HepG2 (cell line): Measurements from ENCODE around the gene TSSK1B. TPM values are rescaled to one million over a fixed set of nuclear protein-coding genes. Genes with fewer than 3 reads are reported as not detected.

Experiments
- ATAC-seq: fragments of 200-7000 bp; cut with Tn5 transposase; 3 replicates; pipeline ENCODE4 v1.9.1; 2020; ENCODE audit warnings: mild to moderate bottlenecking, moderate library complexity
- BruUV-seq: library from RNA; stranded (reverse); fragments of 400-500 nt; replicated peaks from 2 replicates; lab custom pipeline; 2021; lab: Mats Ljungman, UMichigan
- CTCF ChIA-PET: fragments of 300-600 bp; formaldehyde crosslinking; extraction: SDS; loops from one replicate; lab custom pipeline; 2021; ENCODE audit warnings: low total read pairs, inconsistent platforms, low intra/inter-chr PET ratio; lab: Yijun Ruan, JAX
- POLR2A ChIA-PET: fragments of 350-600 bp; sonication (Branson Sonifier 250); formaldehyde crosslinking; loops from one replicate; lab custom pipeline; 2020; ENCODE audit warnings: antibody characterized with exemption, inconsistent platforms; lab: Yijun Ruan, JAX
- DNase-seq: peaks from one replicate; pipeline ENCODE4 v3.0.0-alpha.2; 2015; ENCODE audit warnings: low spot score
- FAIRE-seq: peaks from 3 replicates; lab custom pipeline; 2011; peaks lifted over from hg19 to GRCh38; lab: Jason Lieb, UNC
- H2AFZ ChIP-seq: one replicate; pipeline ENCODE4 v1.6.1; 2011; ENCODE audit warnings: low read length, inconsistent platforms
- H3K27ac ChIP-seq: fragments of 300-600 bp; 3 replicates; pipeline ENCODE4 v1.8.0; 2011; ENCODE audit warnings: mixed run types, mild to moderate bottlenecking, mixed read lengths, low read length, inconsistent platforms; ENCODE audit not compliant: insufficient read depth; ENCODE audit errors: extremely low read length
- H3K27me3 ChIP-seq, 2 experiments: fragments of 200-600 bp in 1 of 2; 2 replicates in 1 of 2; 3 replicates in 1 of 2; pipeline versions ENCODE4 v1.6.0 to v1.8.0; 2011; ENCODE audit warnings: low read length in 2 of 2, mild to moderate bottlenecking in 2 of 2, moderate library complexity in 2 of 2, inconsistent platforms in 1 of 2; ENCODE audit not compliant: insufficient read depth in 2 of 2, control insufficient read depth in 1 of 2
- H3K36me3 ChIP-seq, 2 experiments: fragments of 200-600 bp in 1 of 2; replicated peaks in 1 of 2; 2 replicates in 1 of 2; 3 replicates in 1 of 2; pipeline versions ENCODE4 v1.5.1 to v1.8.0; 2011; ENCODE audit warnings: low read length in 2 of 2, inconsistent platforms in 1 of 2; ENCODE audit not compliant: insufficient read depth in 2 of 2, control insufficient read depth in 1 of 2
- H3K4me1 ChIP-seq: 2 replicates; pipeline ENCODE4 v1.5.1; 2012; ENCODE audit warnings: low read length, inconsistent platforms; ENCODE audit not compliant: insufficient read depth
- H3K4me2 ChIP-seq: 2 replicates; pipeline ENCODE4 v1.6.0; 2011; ENCODE audit warnings: low read depth, low read length, inconsistent platforms
- H3K4me3 ChIP-seq, 3 experiments: fragments of 200-600 bp in 1 of 3; sonication (generic), shearing (Covaris generic) in 1 of 3; replicated peaks in 1 of 3; 2 replicates each; pipeline ENCODE4 v1.5.1; 2011 to 2016; ENCODE audit warnings: low read length in 3 of 3, inconsistent platforms in 2 of 3, low read depth in 2 of 3, mild to moderate bottlenecking in 2 of 3, control low read depth in 1 of 3, mixed read lengths in 1 of 3; ENCODE audit not compliant: insufficient read depth in 1 of 3
- H3K79me2 ChIP-seq: one replicate; pipeline ENCODE4 v1.6.1; 2011; ENCODE audit warnings: low read length, inconsistent platforms; ENCODE audit not compliant: insufficient read depth
- H3K9ac ChIP-seq: 2 replicates; pipeline ENCODE4 v1.6.0; 2011; ENCODE audit warnings: mild to moderate bottlenecking, low read depth, low read length, inconsistent platforms; ENCODE audit not compliant: insufficient read depth
- H3K9me3 ChIP-seq: 2 replicates; pipeline ENCODE4 v1.5.1; 2012; ENCODE audit warnings: mild to moderate bottlenecking, low read length
- H4K20me1 ChIP-seq: 2 replicates; pipeline ENCODE4 v1.6.0; 2011; ENCODE audit warnings: inconsistent platforms, mild to moderate bottlenecking, low read length, moderate library complexity; ENCODE audit not compliant: insufficient read depth
- SMC3 ChIP-seq: IDR thresholded peaks from 2 replicates; pipeline ENCODE4 v1.6.1; 2011; ENCODE audit warnings: low read length, improper control_type of control experiment
- SP4 ChIP-seq: sonication (generic); formaldehyde crosslinking; IDR thresholded peaks from 2 replicates; pipeline ENCODE4 v1.8.1; 2023; ENCODE audit warnings: mild to moderate bottlenecking, missing genetic modification reagents
- TBP ChIP-seq: sonication (generic); formaldehyde crosslinking; IDR thresholded peaks from 2 replicates; pipeline ENCODE4 v1.5.0; 2020; ENCODE audit warnings: missing genetic modification reagents
- TFDP1 ChIP-seq: IDR thresholded peaks from 2 replicates; pipeline ENCODE4 v1.6.1; 2016; ENCODE audit warnings: missing compliant biosample characterization, missing genetic modification reagents, borderline replicate concordance
- ZBTB44 ChIP-seq: sonication (generic); formaldehyde crosslinking; IDR thresholded peaks from 2 replicates; pipeline ENCODE4 v1.4.0; 2020; ENCODE audit warnings: missing genetic modification reagents
- ZBTB49 ChIP-seq: sonication (generic); formaldehyde crosslinking; IDR thresholded peaks from 2 replicates; pipeline ENCODE4 v1.4.0; 2020; ENCODE audit warnings: missing genetic modification reagents, borderline replicate concordance
- ZNF672 ChIP-seq: sonication (generic); formaldehyde crosslinking; IDR thresholded peaks from 2 replicates; pipeline ENCODE4 v1.8.1; 2022; ENCODE audit warnings: missing genetic modification reagents
- WGBS: methylation state at CpG from one replicate; pipeline ENCODE4 v1.1.6; 2017; ENCODE audit warnings: low lambda C conversion rate; 5-methylcytosine and 5-hydroxymethylcytosine counted together
- in situ Hi-C: cut with HindIII; loops from 2 replicates; pipeline ENCODE4 v1.10.0; 2017; ENCODE audit warnings: low pct_unique_long_range_greater_than_20kb; ENCODE audit not compliant: extremely low pct_ligation_motif_present
- intact Hi-C: fragments of 100-400 bp; cut with micrococcal nuclease; formaldehyde crosslinking; loops from one replicate; pipeline ENCODE4 v1.10.0; 2022; ENCODE audit not compliant: unreplicated experiment
- polyA plus RNA-seq, 8 experiments: library from polyadenylated mRNA; depleted of rRNA in 3 of 8; stranded (reverse) in 7 of 8; unstranded in 1 of 8; fragments of >200 nt; fragmentation: Illumina TruSeq in 4 of 8; extraction: Trizol in 4 of 8; gene quantifications; 2 replicates each; pipeline versions ENCODE4 v1.2.1 to v1.2.3, GENCODE V29; 2011 to 2016; ENCODE audit warnings: low read depth in 4 of 8, missing spikeins in 1 of 8, mixed read lengths in 1 of 8; ENCODE audit not compliant: insufficient read depth in 1 of 8
- total RNA-seq, 5 experiments: library from RNA; depleted of rRNA; stranded (reverse); fragments of >200 nt; fragmentation: Illumina TruSeq; extraction: Trizol; gene quantifications; 2 replicates each; pipeline ENCODE4 v1.2.3, GENCODE V29; 2016; ENCODE audit warnings: low read depth in 1 of 5

Gene TSSK1B
- total and polyA plus RNA-seq, 2 of the 13 experiments (the other 11 are each of a cell fraction or from before 2014, with no cell fraction given): not detected

GRCh38 chr5:113394658-113395057 lies 40.1 kb downstream of the TSSK1B start (continued):
- no peak for TF ChIP-seq ZBTB44 (CRISPR knock-in tag)

- Histone ChIP-seq H3K79me2 (no peaks in the 10 kb centered on the region), H3K9me3 (no peaks in the 10 kb centered on the region), H3K4me3 (no peak overlapping the region), H3K27me3 (no peaks in the 10 kb centered on the region), H3K9ac (no peak overlapping the region), H3K4me1 (no peaks in the 10 kb centered on the region), H3K27ac (no peak overlapping the region), H3K4me2 (no peak overlapping the region), H3K36me3 (no peaks in the 10 kb centered on the region), H4K20me1 (no peaks in the 10 kb centered on the region), H2AFZ (no peak overlapping the region)
- WGBS: 0% methylated on average over 1 of the region's 1 CpG
- no peak for DNase-seq
- FAIRE-seq: no peak
- POLR2A ChIA-PET: no interaction called here
- no peak for ATAC-seq
- in situ Hi-C loops: no loop called here
- intact Hi-C loops: no loop called here
- CTCF ChIA-PET: no interaction called here
- TF ChIP-seq ZBTB49: no peak
- no peak for TF ChIP-seq SMC3
- no peak for TF ChIP-seq TFDP1
- TF ChIP-seq ZNF672 (CRISPR knock-in tag): no peak
- no peak for TF ChIP-seq SP4 (CRISPR knock-in tag)
- no peak for TF ChIP-seq TBP (CRISPR knock-in tag)
- BruUV-seq: no TSS peak
Observed at GRCh38 chr5:113390224-113390623, 44.6 kb downstream of the TSSK1B start.
